OCI-M2 (cell line): ENCODE results near the gene GPR32.
"Not testable (repeated sequence)": the region's sequence is repeated elsewhere in the genome, so short reads cannot be mapped to it uniquely, and the experiment has no call there.

Source experiments
- DNase-seq: peaks from one replicate; lab custom pipeline; 2025; ENCODE audit not compliant: unreplicated experiment; lab: John Stamatoyannopoulos, UW

The GPR32 gene

GRCh38 chr19:50747141-50747540 is 23.1 kb upstream of the GPR32 start:
- not testable (repeated sequence) for DNase-seq

GRCh38 chr19:50749490-50749889 is 20.8 kb upstream of the GPR32 start:
- no peak for DNase-seq

- DNase-seq, result no peak
Measured at GRCh38 chr19:50750010-50750409, 20.3 kb upstream of the GPR32 start.

- DNase-seq, result no peak
Measured at GRCh38 chr19:50753879-50754278, 16.4 kb upstream of the GPR32 start.

- not testable (repeated sequence) for DNase-seq
Measured at GRCh38 chr19:50756244-50756643, 14.0 kb upstream of the GPR32 start.

- DNase-seq, result not testable (repeated sequence)
Measured at GRCh38 chr19:50757624-50758023, 12.6 kb upstream of the GPR32 start.

GRCh38 chr19:50759076-50759475 is 11.2 kb upstream of the GPR32 start:
- DNase-seq, result not testable (repeated sequence)

- DNase-seq, result no peak
Measured at GRCh38 chr19:50759886-50760285, 10.4 kb upstream of the GPR32 start.

GRCh38 chr19:50761501-50761900 is 8.8 kb upstream of the GPR32 start:
- DNase-seq, result not testable (repeated sequence)

GRCh38 chr19:50763521-50763920 is 6.7 kb upstream of the GPR32 start:
- not testable (repeated sequence) for DNase-seq

- no peak for DNase-seq
Measured at GRCh38 chr19:50764409-50764808, 5.9 kb upstream of the GPR32 start.

- not testable (repeated sequence) for DNase-seq
Measured at GRCh38 chr19:50766746-50767145, 3.5 kb upstream of the GPR32 start.

GRCh38 chr19:50767263-50767662 is 3.0 kb upstream of the GPR32 start:
- DNase-seq, result not testable (repeated sequence)

- no peak for DNase-seq
Measured at GRCh38 chr19:50768277-50768676, 2.0 kb upstream of the GPR32 start.

GRCh38 chr19:50770888-50771287 is 624 bp downstream of the GPR32 start:
- DNase-seq, result no peak

- no peak for DNase-seq
Measured at GRCh38 chr19:50772476-50772875, 2.2 kb downstream of the GPR32 start.

GRCh38 chr19:50772912-50773311 is 2.6 kb downstream of the GPR32 start:
- DNase-seq, result not testable (repeated sequence)

GRCh38 chr19:50773454-50773853 is 3.2 kb downstream of the GPR32 start:
- DNase-seq, result not testable (repeated sequence)

GRCh38 chr19:50776131-50776530 is 5.9 kb downstream of the GPR32 start:
- DNase-seq, result no peak

- no peak for DNase-seq
Measured at GRCh38 chr19:50777261-50777660, 7.0 kb downstream of the GPR32 start.

- DNase-seq, result no peak
Measured at GRCh38 chr19:50777830-50778303, 7.6 kb downstream of the GPR32 start.

GRCh38 chr19:50778906-50779430 is 8.7 kb downstream of the GPR32 start:
- DNase-seq, result no peak
